ENCODE results near the gene SLX9. TPM values are rescaled to one million over a fixed set of nuclear protein-coding genes. Genes with fewer than 3 reads are reported as not detected.

The SLX9 gene
- total RNA-seq, 1 experiment from 2014 or later, result 80.1 TPM

DNA sequence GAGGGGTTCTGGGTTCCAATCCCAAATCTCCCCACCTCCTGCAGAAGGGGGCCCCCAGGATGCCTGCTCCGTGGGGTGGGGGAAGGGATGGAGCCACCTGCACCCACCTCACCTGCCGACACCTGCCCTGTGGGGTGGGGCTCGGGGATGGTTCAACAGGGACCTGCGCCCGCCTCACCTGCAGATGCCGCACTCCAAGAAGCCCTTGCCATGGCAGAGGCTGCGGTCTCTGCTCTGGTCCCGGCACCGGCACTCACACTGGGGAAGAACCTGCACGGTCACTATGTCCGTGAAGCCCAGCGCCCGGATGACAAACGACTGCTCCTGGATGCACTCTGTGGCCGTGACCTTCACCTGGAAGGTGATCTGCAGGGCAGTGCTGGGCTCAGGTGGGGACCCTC lies 48.2 kb upstream of the SLX9 start:
- no peaks in the 10 kb centered on the region for H3F3A ChIP-seq (ENCODE audit: low read length, unreplicated experiment)
- no peaks in the 10 kb centered on the region for H3K27me3 ChIP-seq (ENCODE audit: low read length)
- ChIA-PET CTCF (no interaction called here), POLR2A (ENCODE audit: unreplicated experiment) (no interaction called here)
- H4K20me1 ChIP-seq (ENCODE audit: low read length), result no peaks in the 10 kb centered on the region
- no peak overlapping the region for H3K4me2 ChIP-seq (ENCODE audit: low read length)
- TF ChIP-seq, protein P1, sequence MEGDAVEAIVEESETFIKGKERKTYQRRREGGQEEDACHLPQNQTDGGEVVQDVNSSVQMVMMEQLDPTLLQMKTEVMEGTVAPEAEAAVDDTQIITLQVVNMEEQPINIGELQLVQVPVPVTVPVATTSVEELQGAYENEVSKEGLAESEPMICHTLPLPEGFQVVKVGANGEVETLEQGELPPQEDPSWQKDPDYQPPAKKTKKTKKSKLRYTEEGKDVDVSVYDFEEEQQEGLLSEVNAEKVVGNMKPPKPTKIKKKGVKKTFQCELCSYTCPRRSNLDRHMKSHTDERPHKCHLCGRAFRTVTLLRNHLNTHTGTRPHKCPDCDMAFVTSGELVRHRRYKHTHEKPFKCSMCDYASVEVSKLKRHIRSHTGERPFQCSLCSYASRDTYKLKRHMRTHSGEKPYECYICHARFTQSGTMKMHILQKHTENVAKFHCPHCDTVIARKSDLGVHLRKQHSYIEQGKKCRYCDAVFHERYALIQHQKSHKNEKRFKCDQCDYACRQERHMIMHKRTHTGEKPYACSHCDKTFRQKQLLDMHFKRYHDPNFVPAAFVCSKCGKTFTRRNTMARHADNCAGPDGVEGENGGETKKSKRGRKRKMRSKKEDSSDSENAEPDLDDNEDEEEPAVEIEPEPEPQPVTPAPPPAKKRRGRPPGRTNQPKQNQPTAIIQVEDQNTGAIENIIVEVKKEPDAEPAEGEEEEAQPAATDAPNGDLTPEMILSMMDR (conservative IDR thresholded peaks at IDR 0.05; ENCODE audit: low read depth, low read length), result no peak
- TF ChIP-seq EZH2phosphoT487 (IDR thresholded peaks at IDR 0.05; ENCODE audit: borderline replicate concordance, low read length), result no peak
- no peak for TF ChIP-seq EZH2 (IDR thresholded peaks at IDR 0.05; ENCODE audit: low read length, unreplicated experiment)
- H3K79me2 ChIP-seq (ENCODE audit: low read length), result no peaks in the 10 kb centered on the region
- DNase-seq (no peak), ATAC-seq (no peak)
- H2AFZ ChIP-seq (ENCODE audit: low read length), result no peak overlapping the region
- no peaks in the 10 kb centered on the region for H3K36me3 ChIP-seq (ENCODE audit: low read depth, low read length)
- intact Hi-C loops (cut with micrococcal nuclease), result loop anchor here (2.0 kb wide), 1 partner anchor 39 kb away; no protein-coding TSS in a partner anchor
- no TSS peak for BruUV-seq (replicated peaks)
- H3K4me3 ChIP-seq (ENCODE audit: low read length), result no peak overlapping the region
- no peak overlapping the region for H3K9ac ChIP-seq (ENCODE audit: low read length)
- no peaks in the 10 kb centered on the region for H3K9me2 ChIP-seq (replicated peaks; ENCODE audit: low read length)
- no peaks in the 10 kb centered on the region for H3K9me3 ChIP-seq (ENCODE audit: low read length)
- H3K4me1 ChIP-seq (ENCODE audit: insufficient read depth, low read length), result no peaks in the 10 kb centered on the region
- H3K27ac ChIP-seq (ENCODE audit: low read length), result no peak overlapping the region

DNA sequence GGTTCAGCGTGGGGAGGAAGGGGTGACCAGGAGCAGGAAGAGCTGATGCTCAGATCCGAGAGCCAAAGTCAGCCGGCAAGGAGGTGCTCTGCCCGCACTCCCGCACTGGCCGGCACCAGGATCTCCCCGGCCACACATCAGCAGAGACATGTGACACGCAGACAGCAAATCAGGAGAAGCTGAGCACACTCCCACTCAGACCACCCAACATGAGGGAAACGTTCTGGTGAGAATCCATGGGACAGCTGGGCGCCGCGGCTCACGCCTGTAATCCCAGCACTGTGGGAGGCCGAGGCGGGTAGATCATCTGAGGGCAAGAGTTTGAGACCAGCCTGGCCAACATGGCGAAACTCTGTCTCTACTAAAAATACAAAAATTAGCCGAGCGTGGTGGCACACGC lies 47.7 kb upstream of the SLX9 start:
- intact Hi-C loops (cut with micrococcal nuclease), result loop anchor here (2.0 kb wide), 1 partner anchor 39 kb away; no protein-coding TSS in a partner anchor

More for the DNA sequence above, 47.7 kb upstream of the SLX9 start:
- ChIA-PET CTCF (interaction anchor here (0.6 kb wide), 3 partner anchors 91 to 381 kb away, joined by 3 to 8 read pairs (median 5); no protein-coding TSS in a partner anchor), POLR2A (ENCODE audit: unreplicated experiment) (no interaction called here)
- BruUV-seq (replicated peaks), result no TSS peak
- no peaks in the 10 kb centered on the region for H3K9me3 ChIP-seq (ENCODE audit: low read length)
- DNase-seq (no peak), ATAC-seq (no peak)
- H3K27ac ChIP-seq (ENCODE audit: low read length), result no peak overlapping the region
- no peaks in the 10 kb centered on the region for H3K27me3 ChIP-seq (ENCODE audit: low read length)
- no peaks in the 10 kb centered on the region for H3F3A ChIP-seq (ENCODE audit: low read length, unreplicated experiment)
- H3K9me2 ChIP-seq (replicated peaks; ENCODE audit: low read length), result no peaks in the 10 kb centered on the region
- no peak overlapping the region for H3K4me3 ChIP-seq (ENCODE audit: low read length)
- H3K4me2 ChIP-seq (ENCODE audit: low read length), result no peak overlapping the region
- H3K79me2 ChIP-seq (ENCODE audit: low read length), result no peaks in the 10 kb centered on the region
- H2AFZ ChIP-seq (ENCODE audit: low read length), result no peak overlapping the region
- no peaks in the 10 kb centered on the region for H3K4me1 ChIP-seq (ENCODE audit: insufficient read depth, low read length)
- no peak overlapping the region for H3K9ac ChIP-seq (ENCODE audit: low read length)
- TF ChIP-seq EZH2 (IDR thresholded peaks at IDR 0.05; ENCODE audit: low read length, unreplicated experiment) (no peak), EZH2phosphoT487 (IDR thresholded peaks at IDR 0.05; ENCODE audit: borderline replicate concordance, low read length) (no peak)
- TF ChIP-seq, protein P1 (conservative IDR thresholded peaks at IDR 0.05; ENCODE audit: low read depth, low read length), result no peak
- H4K20me1 ChIP-seq (ENCODE audit: low read length), result no peaks in the 10 kb centered on the region
- no peaks in the 10 kb centered on the region for H3K36me3 ChIP-seq (ENCODE audit: low read depth, low read length)
